ENCODE data around the gene INHBA. TPM values are rescaled to one million over a fixed set of nuclear protein-coding genes. Genes with fewer than 3 reads are reported as not detected.

INHBA gene
- total and polyA plus RNA-seq, 2 of the 4 experiments (the other 2 are of a cell fraction), result 60.2 to 112 TPM

- Histone ChIP-seq H2AFZ (replicated peaks; ENCODE audit: low read length, poor library complexity) (no peak overlapping the region), H2AK9ac (replicated peaks; ENCODE audit: low read depth, low read length, poor library complexity) (no peak overlapping the region), H3K14ac (replicated peaks; ENCODE audit: low read depth, low read length) (no peak overlapping the region), H3K4ac (ENCODE audit: low read depth, low read length) (no peak overlapping the region), H3K56ac (ENCODE audit: extremely low read depth, insufficient read depth, low read length) (no peak overlapping the region), H4K20me1 (ENCODE audit: insufficient read depth, low read length) (no peaks in the 10 kb centered on the region), H2BK120ac (ENCODE audit: low read depth, low read length) (no peak overlapping the region), H3K79me1 (ENCODE audit: low read depth in 1 of 2, low read length in 2 of 2) (no peaks in the 10 kb centered on the region), H3K4me3 (ENCODE audit: insufficient read depth, low read depth, low read length) (no peak overlapping the region), H3K4me2 (ENCODE audit: low read depth, low read length) (no peak overlapping the region), H2BK20ac (ENCODE audit: low read depth, low read length) (no peak overlapping the region), H4K91ac (ENCODE audit: insufficient read depth, low read depth, low read length) (no peak overlapping the region), H3K27ac (ENCODE audit: insufficient read depth, low read length) (no peak overlapping the region), H3K9me3 (ENCODE audit: control insufficient read depth, insufficient read depth, low read length) (no peaks in the 10 kb centered on the region; the same call in 1 of the 2 replicates), H2BK15ac (ENCODE audit: low read depth, low read length) (no peak overlapping the region), H3K4me1 (ENCODE audit: control insufficient read depth, insufficient read depth, low read length) (no peaks in the 10 kb centered on the region), H3K27me3 (ENCODE audit: control insufficient read depth, insufficient read depth, low read length) (no peaks in the 10 kb centered on the region), H4K8ac (ENCODE audit: low read depth in 2 of 2, low read length in 2 of 2) (no peak overlapping the region), H4K5ac (ENCODE audit: low read depth, low read length) (no peak overlapping the region), H2AK5ac (ENCODE audit: low read depth, low read length) (no peak overlapping the region), H3K18ac (ENCODE audit: low read depth, low read length) (no peak overlapping the region), H3K9ac (ENCODE audit: low read depth, low read length) (no peak overlapping the region), H2BK5ac (ENCODE audit: low read depth, low read length, poor library complexity, severe bottlenecking) (no peak overlapping the region), H3K23ac (ENCODE audit: low read depth, low read length) (no peak overlapping the region), H3K9me1 (ENCODE audit: insufficient read depth, low read length) (no peaks in the 10 kb centered on the region), H3K36me3 (ENCODE audit: control insufficient read depth, insufficient read depth, low read length) (no peaks in the 10 kb centered on the region)
- TF ChIP-seq ELK1 (IDR thresholded peaks at IDR 0.05; ENCODE audit: borderline replicate concordance, low read depth, low read length) (no peak), CTCF (conservative IDR thresholded peaks at IDR 0.05; ENCODE audit: low read depth, low read length) (no peak), CEBPB (IDR thresholded peaks at IDR 0.05; ENCODE audit: low read depth, low read length) (no peak), MAFK (IDR thresholded peaks at IDR 0.05; ENCODE audit: low read depth, low read length) (no peak), MXI1 (IDR thresholded peaks at IDR 0.05; ENCODE audit: borderline replicate concordance, low read depth, low read length) (no peak), RCOR1 (IDR thresholded peaks at IDR 0.05; ENCODE audit: insufficient replicate concordance, low read length) (no peak), POLR2A (IDR thresholded peaks at IDR 0.05; ENCODE audit: low read depth, low read length) (no peak), MAZ (IDR thresholded peaks at IDR 0.05; ENCODE audit: borderline replicate concordance, low read depth, low read length) (no peak), RAD21 (IDR thresholded peaks at IDR 0.05; ENCODE audit: low read length) (no peak), SMC3 (IDR thresholded peaks at IDR 0.05; ENCODE audit: low read depth, low read length) (no peak), CHD1 (IDR thresholded peaks at IDR 0.05; ENCODE audit: low read depth, low read length) (no peak), USF2 (IDR thresholded peaks at IDR 0.05; ENCODE audit: low read depth, low read length) (no peak), NFE2L2 (IDR thresholded peaks at IDR 0.05; ENCODE audit: low read depth, low read length) (no peak), FOS (IDR thresholded peaks at IDR 0.05; ENCODE audit: low read depth, low read length) (no peak), BHLHE40 (IDR thresholded peaks at IDR 0.05; ENCODE audit: low read depth, low read length) (no peak), RFX5 (IDR thresholded peaks at IDR 0.05; ENCODE audit: low read depth, low read length) (no peak)
- ChIA-PET POLR2A (ENCODE audit: unreplicated experiment) (no interaction called here), CTCF (interaction anchor here (0.6 kb wide), 1 partner anchor 420 kb away, joined by 3 read pairs; no protein-coding TSS in a partner anchor)
- intact Hi-C loops (cut with micrococcal nuclease) (no loop called here), in situ Hi-C loops (cut with MboI; ENCODE audit: low sequenced_read_pairs) (no loop called here), dilution Hi-C loops (cut with HindIII; ENCODE audit: low sequenced_read_pairs, unreplicated experiment) (no loop called here)
- no TSS peak for BruUV-seq (replicated peaks)
- no peak for DNase-seq
- no CpG with 5 or more reads among the region's 1 CpG for WGBS, 2 experiments (ENCODE audit: extremely low coverage in 2 of 2, insufficient read length in 1 of 2)
- ATAC-seq (ENCODE audit: low read depth), result no peak
Measured at GRCh38 chr7:41720886-41721285, 18.0 kb upstream of the INHBA start.

All from IMR-90 (cell line).